Stimulated activated CD4-positive, alpha-beta T cell treated with anti-CD3 and anti-CD28 coated beads, Interleukin-2, amount 100 ng/mL, for 24 hours (primary cell): ENCODE data around the gene CLCN6.
"Not testable (repeated sequence)": the region's sequence is repeated elsewhere in the genome, so short reads cannot be mapped to it uniquely, and the experiment has no call there.

ENCODE experiments used
- DNase-seq, 2 donors: peaks; one replicate each; pipeline ENCODE4 v3.0.0-alpha.2; 2020

CLCN6 gene

DNA sequence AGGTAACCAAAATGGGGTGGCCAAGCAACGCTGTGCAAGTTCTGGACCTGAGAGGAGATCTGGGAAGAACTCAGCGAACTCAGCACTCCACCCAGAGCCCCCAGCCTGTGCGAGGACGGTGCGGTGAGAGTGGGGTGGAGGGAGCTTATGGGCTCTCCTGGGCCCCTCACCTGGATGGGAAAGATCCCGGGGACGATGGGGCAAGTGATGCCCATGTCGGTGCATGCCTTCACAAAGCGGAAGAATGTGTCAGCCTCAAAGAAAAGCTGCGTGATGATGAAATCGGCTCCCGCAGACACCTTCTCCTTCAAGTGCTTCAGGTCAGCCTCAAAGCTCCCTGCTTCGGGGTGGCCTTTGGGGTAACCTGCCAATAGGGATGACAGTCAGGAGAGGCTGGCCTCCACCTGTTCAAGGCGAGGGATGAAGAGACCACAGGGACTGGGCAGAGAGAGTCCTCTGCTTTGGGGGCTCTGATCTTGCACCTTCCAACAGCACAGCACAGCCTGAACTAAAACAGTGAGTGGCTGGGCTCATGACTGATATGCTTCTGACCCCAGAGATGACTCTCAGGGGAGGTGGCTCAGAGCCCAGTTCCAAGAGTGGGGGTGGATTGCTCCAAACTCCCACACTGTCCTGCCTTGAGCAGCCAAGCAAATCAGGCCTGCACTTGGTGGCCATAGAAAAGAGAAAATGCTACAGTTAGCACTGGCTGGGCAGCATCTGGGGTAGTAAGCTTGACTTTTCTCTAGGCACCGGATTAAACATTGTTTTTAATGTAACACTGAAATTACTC, 9.8 kb upstream of the CLCN6 start:
- DNase-seq: no peak

GRCh38 chr1:11797525-11798216, 8.3 kb upstream of the CLCN6 start:
- DNase-seq: no peak

DNA sequence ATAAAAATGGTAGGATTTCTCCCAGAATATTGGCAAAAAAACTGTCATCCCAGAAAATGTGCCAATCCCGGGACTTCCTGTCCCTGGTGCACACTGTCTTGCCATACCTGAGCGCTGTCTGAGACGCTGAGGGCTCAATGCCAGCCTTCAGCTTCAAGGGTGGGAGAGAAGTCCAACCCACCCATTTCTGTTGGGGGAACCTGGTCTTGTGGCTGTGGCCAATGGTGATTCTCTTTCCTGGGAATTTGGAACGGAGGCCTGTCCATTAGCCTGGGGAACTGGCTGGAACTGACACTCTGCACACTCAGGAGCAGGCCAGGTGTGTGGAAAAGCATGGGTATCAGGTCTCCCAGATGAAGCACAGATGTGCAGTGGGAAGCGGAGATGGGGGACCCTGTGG, 6.9 kb upstream of the CLCN6 start:
- DNase-seq: no peak

DNA sequence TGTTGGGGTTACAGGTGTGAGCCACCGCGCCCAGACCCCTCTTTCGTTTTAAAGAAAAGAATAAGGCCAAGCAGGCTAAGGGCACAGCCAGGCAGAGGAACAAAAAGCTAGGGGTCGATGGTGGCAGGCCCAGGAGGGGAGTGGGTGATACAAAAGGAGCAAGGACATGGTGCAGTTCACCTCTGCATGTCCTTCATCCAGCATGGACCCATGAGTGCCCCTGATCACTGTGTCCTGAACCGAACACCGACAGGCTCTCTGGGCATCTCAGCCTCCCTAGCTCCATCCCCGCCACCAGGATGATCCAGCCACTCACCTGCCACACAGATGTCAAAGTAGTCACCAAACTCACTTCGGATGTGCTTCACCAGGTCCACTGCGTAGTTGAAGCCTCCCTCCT, 6.1 kb upstream of the CLCN6 start:
- DNase-seq: no peak

DNA sequence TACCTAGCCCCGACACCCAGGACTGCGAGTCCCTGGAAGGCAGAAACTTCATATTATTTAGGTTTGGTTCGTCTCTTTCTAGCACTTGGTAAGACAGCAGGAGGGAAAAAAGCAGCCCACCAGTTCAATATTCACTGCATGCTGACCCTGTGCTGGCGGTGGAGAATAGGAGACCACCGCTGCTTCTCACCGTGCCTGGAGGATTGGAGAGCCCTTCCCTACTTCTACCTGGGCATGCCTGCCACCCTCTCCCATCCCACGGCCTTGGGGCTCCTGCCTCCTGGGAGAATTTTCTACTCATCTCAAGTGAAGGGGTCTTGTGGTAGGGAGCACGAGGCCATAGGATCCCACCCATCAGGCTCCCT, 5.6 kb upstream of the CLCN6 start:
- no peak for DNase-seq

DNA sequence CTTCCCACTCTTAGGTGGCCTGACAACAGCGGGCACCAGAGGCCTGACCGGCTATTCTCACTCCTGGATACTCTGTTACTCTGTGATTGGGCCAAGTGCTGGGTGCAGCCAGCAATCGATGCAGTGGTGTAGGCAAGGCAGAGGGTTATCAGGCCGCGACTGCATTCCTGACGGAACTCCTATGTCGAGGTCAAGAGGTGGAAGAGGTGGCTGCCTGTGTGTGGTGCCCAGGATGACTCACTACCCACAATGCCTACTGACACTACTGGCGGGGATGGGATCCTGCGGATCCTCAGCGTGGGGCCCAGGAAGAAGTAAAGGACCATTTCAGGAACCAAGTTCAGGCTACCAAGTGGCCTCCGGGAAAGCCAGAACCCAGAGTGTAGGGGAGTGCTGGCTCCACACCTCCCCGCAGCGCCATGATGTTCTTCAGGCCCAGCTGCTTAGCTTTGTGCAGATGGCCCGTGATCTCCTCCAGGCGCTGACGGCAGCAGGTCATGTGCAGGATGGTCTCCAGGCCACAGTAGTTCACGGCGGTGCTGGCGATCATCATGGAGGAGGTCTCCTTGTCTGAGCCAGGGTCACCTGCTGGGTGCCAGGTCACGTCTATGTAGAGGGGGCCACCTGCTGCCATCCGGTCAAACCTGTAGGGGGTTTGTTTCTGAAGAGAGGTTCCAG, 5.1 kb upstream of the CLCN6 start:
- no peak for DNase-seq

GRCh38 chr1:11802616-11802972, 3.4 kb upstream of the CLCN6 start:
- no peak for DNase-seq

- DNase-seq: peak; percentile 66 to 79
Observed at GRCh38 chr1:11802973-11803885, 2.8 kb upstream of the CLCN6 start.

DNA sequence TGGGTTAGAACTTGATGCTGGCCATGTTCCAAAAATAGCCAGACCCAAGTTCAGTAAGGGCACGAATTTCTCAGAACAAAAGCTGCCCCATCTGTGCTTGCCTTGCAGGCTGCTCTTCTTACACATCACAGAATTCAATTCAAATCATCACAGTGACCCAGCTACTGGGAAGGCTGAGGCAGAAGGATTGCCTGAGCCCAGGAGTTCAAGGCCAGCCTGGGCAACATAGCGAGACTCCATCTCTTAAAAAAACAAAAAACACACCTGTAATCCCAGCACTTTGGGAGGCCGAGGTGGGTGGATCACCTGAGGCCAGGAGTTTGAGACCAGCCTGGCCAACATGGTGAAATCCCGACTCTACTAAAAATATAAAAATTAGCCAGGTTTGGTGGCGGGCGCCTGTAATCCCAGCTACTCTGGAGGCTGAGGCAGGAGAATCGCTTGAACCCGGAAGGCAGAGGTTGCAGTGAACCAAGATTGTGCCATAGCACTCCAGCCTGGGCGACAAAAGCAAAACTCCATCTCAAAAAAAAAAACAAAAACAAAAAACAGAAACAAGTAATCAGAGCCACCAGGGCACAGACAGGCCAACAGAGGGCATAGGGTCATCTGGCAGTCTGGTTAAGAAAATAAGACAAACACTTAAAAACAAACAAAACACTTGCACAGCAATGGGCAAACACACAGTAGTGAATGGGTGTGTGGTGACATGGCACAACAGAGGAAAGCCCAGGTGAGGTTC, 1.9 kb upstream of the CLCN6 start:
- DNase-seq: not testable (repeated sequence)

GRCh38 chr1:11804666-11805421, 1.1 kb upstream of the CLCN6 start:
- DNase-seq: peak; percentile 40 to 49

- no peak for DNase-seq
Observed at GRCh38 chr1:11806307-11806936, 431 bp downstream of the CLCN6 start.

DNA sequence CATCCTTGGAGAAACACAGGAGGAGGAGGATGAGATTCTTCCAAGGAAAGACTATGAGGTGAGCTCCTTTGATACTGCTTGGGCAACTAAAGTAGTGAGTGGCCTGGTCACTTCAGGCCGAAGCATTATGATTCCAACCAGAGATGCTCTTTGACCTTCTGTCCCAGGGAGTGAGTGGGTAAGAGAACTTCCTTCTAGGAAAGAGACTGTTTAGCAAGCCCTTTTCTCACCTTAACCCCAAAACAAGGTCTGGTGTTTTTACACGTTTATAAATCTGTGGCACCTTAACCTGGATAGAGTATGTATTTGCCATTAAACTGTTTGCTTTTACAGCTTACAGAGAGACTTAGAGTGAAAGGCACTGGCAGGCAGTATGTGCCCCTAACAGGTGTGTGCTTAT, 1.1 kb downstream of the CLCN6 start:
- DNase-seq: no peak

- no peak for DNase-seq
Observed at GRCh38 chr1:11813021-11813420, 7.0 kb downstream of the CLCN6 start.

DNA sequence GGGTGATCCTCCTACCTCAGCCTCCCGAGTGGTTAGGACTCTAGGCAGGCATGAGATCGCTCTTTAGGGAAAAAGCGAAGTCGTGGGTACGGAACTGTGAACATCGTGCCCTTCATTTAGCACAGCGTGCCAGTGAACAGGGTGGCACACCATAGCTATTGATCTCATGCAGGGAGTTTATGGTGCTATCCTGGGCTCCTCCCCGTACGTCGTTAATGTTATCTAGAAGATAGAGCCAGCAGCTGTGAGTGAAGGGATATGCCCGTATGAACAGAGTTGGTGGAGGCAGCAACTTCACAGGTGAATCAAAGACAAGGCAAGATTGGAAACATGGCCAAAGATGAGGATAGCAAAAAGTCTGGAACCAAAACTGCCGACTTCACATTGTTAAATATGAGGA, 11.2 kb downstream of the CLCN6 start:
- no peak for DNase-seq

GRCh38 chr1:11822091-11822490, 16.1 kb downstream of the CLCN6 start:
- no peak for DNase-seq

- DNase-seq: no peak
Observed at GRCh38 chr1:11823366-11824137, 17.6 kb downstream of the CLCN6 start.

GRCh38 chr1:11825131-11825530, 19.1 kb downstream of the CLCN6 start:
- DNase-seq: no peak

DNA sequence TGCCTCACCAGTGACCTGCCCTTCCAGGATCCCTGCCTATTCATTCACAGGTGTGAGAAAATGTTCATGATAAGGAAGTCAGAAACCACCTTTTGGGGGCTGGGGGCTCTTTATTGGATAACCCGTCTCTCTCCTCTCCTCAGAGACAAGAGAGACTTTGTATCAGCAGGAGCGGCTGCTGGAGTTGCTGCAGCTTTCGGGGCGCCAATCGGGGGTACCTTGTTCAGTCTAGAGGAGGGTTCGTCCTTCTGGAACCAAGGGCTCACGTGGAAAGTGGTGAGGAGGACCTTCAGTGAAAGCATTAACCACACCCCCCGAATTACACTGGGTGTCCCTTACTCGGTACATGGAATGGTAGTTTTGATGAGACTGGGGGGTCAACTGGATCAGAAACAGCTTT, 21.0 kb downstream of the CLCN6 start:
- DNase-seq: no peak

DNA sequence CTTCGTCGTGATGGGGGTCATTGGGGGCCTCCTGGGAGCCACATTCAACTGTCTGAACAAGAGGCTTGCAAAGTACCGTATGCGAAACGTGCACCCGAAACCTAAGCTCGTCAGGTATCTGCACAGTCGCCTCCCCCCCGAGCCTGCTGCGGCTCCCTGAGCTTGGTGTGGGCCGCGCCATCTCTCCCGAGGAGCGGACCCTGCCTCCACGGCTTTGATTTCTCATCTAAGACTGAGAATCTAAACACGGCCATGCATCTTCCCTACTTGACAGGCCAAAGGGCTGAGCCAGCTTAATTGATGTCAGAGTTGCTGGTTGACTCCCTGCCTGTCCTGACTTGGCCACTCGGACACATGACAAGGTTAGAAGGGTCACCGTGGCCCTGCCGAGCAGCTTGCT, 22.5 kb downstream of the CLCN6 start:
- no peak for DNase-seq
